Ishikawa (cell line): ENCODE results near the gene ATRNL1.

Source experiments
- CEBPB ChIP-seq: IDR thresholded peaks from 2 replicates; pipeline ENCODE4 v1.6.1; 2012
- CREB1 ChIP-seq: IDR thresholded peaks from 2 replicates; pipeline ENCODE4 v1.6.1; 2012; ENCODE audit warnings: low read depth
- EGR1 ChIP-seq: IDR thresholded peaks from 2 replicates; pipeline ENCODE4 v1.6.1; 2012
- EP300 ChIP-seq: IDR thresholded peaks from 2 replicates; pipeline ENCODE4 v1.6.1; 2012; ENCODE audit warnings: borderline replicate concordance
- FOXM1 ChIP-seq: IDR thresholded peaks from 2 replicates; pipeline ENCODE4 v1.6.1; 2012; ENCODE audit warnings: low read depth, borderline replicate concordance
- RAD21 ChIP-seq: IDR thresholded peaks from 2 replicates; pipeline ENCODE4 v1.6.1; 2012; ENCODE audit warnings: low read depth
- YY1 ChIP-seq: IDR thresholded peaks from 2 replicates; pipeline ENCODE4 v1.6.1; 2012; ENCODE audit warnings: low read depth
- TF ChIP-seq, protein P1 (sequence below): IDR thresholded peaks from 2 replicates; pipeline ENCODE4 v1.6.1; 2012
- TF ChIP-seq, protein P2 (sequence below): IDR thresholded peaks from 2 replicates; pipeline ENCODE4 v1.6.1; 2012; ENCODE audit warnings: low read depth, mild to moderate bottlenecking
- TF ChIP-seq, protein P3 (sequence below): IDR thresholded peaks from 2 replicates; pipeline ENCODE4 v1.6.1; 2012

DNA sequence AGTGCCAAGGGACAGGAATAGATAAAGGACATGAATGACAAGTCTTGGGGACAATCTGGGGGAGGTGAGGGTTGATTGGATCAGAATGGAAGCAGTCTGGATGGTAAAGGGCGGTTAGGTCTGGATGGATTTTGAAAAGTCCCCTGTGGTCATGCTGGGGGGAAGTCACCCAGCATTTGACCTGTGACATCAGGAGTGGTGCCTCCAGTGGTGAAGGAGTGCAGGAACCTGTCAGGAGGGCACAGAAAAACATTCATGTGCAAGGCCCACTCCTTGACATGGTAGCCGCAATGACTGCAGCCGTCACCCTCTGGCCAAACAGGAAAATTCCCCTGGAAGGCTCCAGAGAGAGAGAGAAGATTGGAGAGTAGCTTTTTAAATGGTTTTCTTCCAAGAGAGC, 875.1 kb downstream of the ATRNL1 start:
- TF ChIP-seq YY1 (no peak), CEBPB (no peak), CREB1 (no peak), EGR1 (no peak), EP300 (no peak), FOXM1 (no peak), RAD21 (no peak)
- TF ChIP-seq, protein P1, sequence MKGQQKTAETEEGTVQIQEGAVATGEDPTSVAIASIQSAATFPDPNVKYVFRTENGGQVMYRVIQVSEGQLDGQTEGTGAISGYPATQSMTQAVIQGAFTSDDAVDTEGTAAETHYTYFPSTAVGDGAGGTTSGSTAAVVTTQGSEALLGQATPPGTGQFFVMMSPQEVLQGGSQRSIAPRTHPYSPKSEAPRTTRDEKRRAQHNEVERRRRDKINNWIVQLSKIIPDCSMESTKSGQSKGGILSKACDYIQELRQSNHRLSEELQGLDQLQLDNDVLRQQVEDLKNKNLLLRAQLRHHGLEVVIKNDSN: no peak
- TF ChIP-seq, protein P2, sequence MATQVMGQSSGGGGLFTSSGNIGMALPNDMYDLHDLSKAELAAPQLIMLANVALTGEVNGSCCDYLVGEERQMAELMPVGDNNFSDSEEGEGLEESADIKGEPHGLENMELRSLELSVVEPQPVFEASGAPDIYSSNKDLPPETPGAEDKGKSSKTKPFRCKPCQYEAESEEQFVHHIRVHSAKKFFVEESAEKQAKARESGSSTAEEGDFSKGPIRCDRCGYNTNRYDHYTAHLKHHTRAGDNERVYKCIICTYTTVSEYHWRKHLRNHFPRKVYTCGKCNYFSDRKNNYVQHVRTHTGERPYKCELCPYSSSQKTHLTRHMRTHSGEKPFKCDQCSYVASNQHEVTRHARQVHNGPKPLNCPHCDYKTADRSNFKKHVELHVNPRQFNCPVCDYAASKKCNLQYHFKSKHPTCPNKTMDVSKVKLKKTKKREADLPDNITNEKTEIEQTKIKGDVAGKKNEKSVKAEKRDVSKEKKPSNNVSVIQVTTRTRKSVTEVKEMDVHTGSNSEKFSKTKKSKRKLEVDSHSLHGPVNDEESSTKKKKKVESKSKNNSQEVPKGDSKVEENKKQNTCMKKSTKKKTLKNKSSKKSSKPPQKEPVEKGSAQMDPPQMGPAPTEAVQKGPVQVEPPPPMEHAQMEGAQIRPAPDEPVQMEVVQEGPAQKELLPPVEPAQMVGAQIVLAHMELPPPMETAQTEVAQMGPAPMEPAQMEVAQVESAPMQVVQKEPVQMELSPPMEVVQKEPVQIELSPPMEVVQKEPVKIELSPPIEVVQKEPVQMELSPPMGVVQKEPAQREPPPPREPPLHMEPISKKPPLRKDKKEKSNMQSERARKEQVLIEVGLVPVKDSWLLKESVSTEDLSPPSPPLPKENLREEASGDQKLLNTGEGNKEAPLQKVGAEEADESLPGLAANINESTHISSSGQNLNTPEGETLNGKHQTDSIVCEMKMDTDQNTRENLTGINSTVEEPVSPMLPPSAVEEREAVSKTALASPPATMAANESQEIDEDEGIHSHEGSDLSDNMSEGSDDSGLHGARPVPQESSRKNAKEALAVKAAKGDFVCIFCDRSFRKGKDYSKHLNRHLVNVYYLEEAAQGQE: no peak
- TF ChIP-seq, protein P3, sequence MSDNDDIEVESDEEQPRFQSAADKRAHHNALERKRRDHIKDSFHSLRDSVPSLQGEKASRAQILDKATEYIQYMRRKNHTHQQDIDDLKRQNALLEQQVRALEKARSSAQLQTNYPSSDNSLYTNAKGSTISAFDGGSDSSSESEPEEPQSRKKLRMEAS: no peak
